T-cell (primary cell): ENCODE results near the gene FAF2. TPM values are rescaled to one million over a fixed set of nuclear protein-coding genes. Genes with fewer than 3 reads are reported as not detected.

Experiments used
- ATAC-seq, 4 experiments: fragments of 200-7000 bp in 3 of 4; fragments of 150-1000 bp in 1 of 4; cut with Tn5 transposase; replicated peaks in 1 of 4; 1 replicate in 3 of 4; 2 replicates in 1 of 4; pipeline ENCODE4 v1.10.0; 2021; ENCODE audit warnings: moderate library complexity in 3 of 4, mild to moderate bottlenecking in 2 of 4, moderate number of reproducible peaks in 1 of 4
- CTCF ChIA-PET, 2 donors: fragments of 300-600 bp; sonication (Branson Sonifier 250); formaldehyde crosslinking; loops; one replicate each; lab custom pipeline; 2022; ENCODE audit warnings: antibody characterized with exemption in 2 of 2; lab: Charles Lee
- POLR2A ChIA-PET, 2 donors: fragments of 300-600 bp; sonication (Branson Sonifier 250); formaldehyde crosslinking; loops; one replicate each; lab custom pipeline; 2022; ENCODE audit warnings: antibody characterized with exemption in 2 of 2; lab: Charles Lee
- DNase-seq, 35 experiments: peaks; one replicate each; pipeline versions ENCODE4 v3.0.0 to v3.0.0-alpha.2; 2013 to 2023
- H3K27ac ChIP-seq: one replicate; pipeline ENCODE4 v1.5.1; 2013; ENCODE audit warnings: low read length
- H3K27me3 ChIP-seq, 2 experiments: replicated peaks in 1 of 2; 1 replicate in 1 of 2; 2 replicates in 1 of 2; pipeline versions ENCODE4 v1.6.1 to v1.7.0; 2013; ENCODE audit warnings: low read length in 1 of 2, mixed read lengths in 1 of 2; ENCODE audit not compliant: control insufficient read depth in 2 of 2, insufficient read depth in 2 of 2; ENCODE audit errors: extremely low read depth in 1 of 2
- H3K36me3 ChIP-seq, 2 donors: 1 replicate in 1 of 2; 2 replicates in 1 of 2; pipeline versions ENCODE4 v1.6.1 to v1.7.0; 2013; ENCODE audit warnings: low read length in 1 of 2; ENCODE audit not compliant: control insufficient read depth in 2 of 2, insufficient read depth in 1 of 2; ENCODE audit errors: extremely low read depth in 1 of 2
- H3K4me1 ChIP-seq, 2 experiments: 1 replicate in 1 of 2; 2 replicates in 1 of 2; pipeline versions ENCODE4 v1.6.1 to v1.7.0; 2013; ENCODE audit warnings: low read length in 2 of 2, mixed read lengths in 1 of 2; ENCODE audit not compliant: insufficient read depth in 2 of 2, control insufficient read depth in 1 of 2; ENCODE audit errors: extremely low read depth in 1 of 2
- H3K4me3 ChIP-seq, 2 donors: 1 replicate in 1 of 2; 2 replicates in 1 of 2; pipeline versions ENCODE4 v1.5.1 to v1.7.0; 2013; ENCODE audit warnings: mild to moderate bottlenecking in 2 of 2, low read length in 1 of 2, moderate library complexity in 1 of 2; ENCODE audit not compliant: control insufficient read depth in 1 of 2; ENCODE audit errors: extremely low read depth in 1 of 2
- H3K9me3 ChIP-seq: 2 replicates; pipeline ENCODE4 v1.7.0; 2013
- H3K27ac Mint-ChIP-seq, 2 donors: one replicate each; pipeline ENCODE4 v1.8.0; 2020 to 2021; ENCODE audit warnings: mild to moderate bottlenecking in 2 of 2, mixed read lengths in 2 of 2
- H3K27me3 Mint-ChIP-seq, 2 donors: one replicate each; pipeline ENCODE4 v1.8.0; 2021 to 2022; ENCODE audit warnings: mixed read lengths in 2 of 2
- H3K36me3 Mint-ChIP-seq: one replicate; pipeline ENCODE4 v1.8.0; 2021; ENCODE audit warnings: mixed read lengths
- H3K4me1 Mint-ChIP-seq, 3 donors: one replicate each; pipeline ENCODE4 v1.8.0; 2020 to 2022; ENCODE audit warnings: mixed read lengths in 3 of 3, mild to moderate bottlenecking in 1 of 3
- H3K4me3 Mint-ChIP-seq, 3 donors: one replicate each; pipeline ENCODE4 v1.8.0; 2020 to 2022; ENCODE audit warnings: mild to moderate bottlenecking in 3 of 3, mixed read lengths in 3 of 3, moderate library complexity in 3 of 3
- H3K9me3 Mint-ChIP-seq, 3 donors: one replicate each; pipeline ENCODE4 v1.8.0; 2020 to 2022; ENCODE audit warnings: mixed read lengths in 3 of 3
- WGBS: methylation state at CpG from one replicate; pipeline ENCODE4 v1.1.5; 2013; ENCODE audit warnings: missing lambda C conversion rate; ENCODE audit not compliant: insufficient coverage; 5-methylcytosine and 5-hydroxymethylcytosine counted together
- total RNA-seq, 35 experiments: library from RNA in 6 of 35; stranded (reverse) in 6 of 35; fragments of 120-200 nt in 1 of 35; gene quantifications; one replicate each; pipeline versions ENCODE4 v1.2.1 to v1.2.4 and lab custom pipeline; 2013 to 2026

Gene FAF2
- total RNA-seq, 5 donors from 2014 or later (not counting 1 experiment from before 2014, with no cell fraction given) = 24.1 to 27.7 (median 26.2) TPM

- H3K27ac Mint-ChIP-seq = no peak overlapping the region
- no peak for DNase-seq
- peaks cover 44 to 52% (median 47%) of the 10 kb centered on the region in 3 donors for H3K4me1 Mint-ChIP-seq
These were observed 10.8 kb downstream of the FAF2 start for GRCh38 chr5:176458904-176459561.

GRCh38 chr5:176461349-176461748 is 13.2 kb downstream of the FAF2 start:
- H3K4me1 ChIP-seq = peaks cover 0 to 3% of the 10 kb centered on the region in 2 experiments
- Mint-ChIP-seq H3K9me3 (no peaks in the 10 kb centered on the region), H3K36me3 (peaks cover 17% of the 10 kb centered on the region), H3K4me1 (peaks cover 46 to 51% (median 46%) of the 10 kb centered on the region in 3 donors), H3K27me3 (no peaks in the 10 kb centered on the region), H3K4me3 (no peak overlapping the region), H3K27ac (no peak overlapping the region)
- H3K27me3 ChIP-seq = no peaks in the 10 kb centered on the region
- no peak for ATAC-seq
- H3K36me3 ChIP-seq = peaks cover 4 to 8% of the 10 kb centered on the region in 2 donors
- POLR2A ChIA-PET = interaction anchor here in 1 of 2 donors (0.6 kb wide), 1 partner anchor 190 kb away, joined by 3 read pairs; no protein-coding TSS in a partner anchor
- H3K9me3 ChIP-seq = no peaks in the 10 kb centered on the region
- H3K4me3 ChIP-seq = no peak overlapping the region
- CTCF ChIA-PET = interaction anchor here (0.6 kb wide), 2 partner anchors 12 to 223 kb away, joined by 4 to 7 read pairs; no protein-coding TSS in a partner anchor
- DNase-seq = no peak
- no CpG with 5 or more reads among the region's 2 CpGs for WGBS
- H3K27ac ChIP-seq = no peak overlapping the region

More at GRCh38 chr5:176458904-176459561, 10.8 kb downstream of the FAF2 start:
- Histone ChIP-seq H3K4me3 (no peak overlapping the region), H3K27ac (no peak overlapping the region), H3K9me3 (no peaks in the 10 kb centered on the region), H3K36me3 (peaks cover 0 to 4% of the 10 kb centered on the region in 2 donors), H3K4me1 (peaks cover 0 to 3% of the 10 kb centered on the region in 2 experiments), H3K27me3 (no peaks in the 10 kb centered on the region)
- Mint-ChIP-seq H3K36me3 (peaks cover 17% of the 10 kb centered on the region), H3K9me3 (no peaks in the 10 kb centered on the region), H3K4me3 (no peak overlapping the region), H3K27me3 (no peaks in the 10 kb centered on the region)
- POLR2A ChIA-PET = no interaction called here
- no peak for ATAC-seq
- CTCF ChIA-PET = interaction anchor here in 1 of 2 donors (0.7 kb wide), 1 partner anchor 32 kb away, joined by 4 read pairs; no protein-coding TSS in a partner anchor
- WGBS = no CpG with 5 or more reads among the region's 3 CpGs

- Mint-ChIP-seq H3K27me3 (no peaks in the 10 kb centered on the region), H3K36me3 (peaks cover 19% of the 10 kb centered on the region), H3K27ac (no peak overlapping the region), H3K4me3 (no peak overlapping the region), H3K9me3 (no peaks in the 10 kb centered on the region), H3K4me1 (peaks cover 38 to 46% (median 41%) of the 10 kb centered on the region in 3 donors)
- ChIA-PET CTCF (interaction anchor here in 1 of 2 donors (0.5 to 0.8 kb wide), 3 partner anchors 12 to 734 kb away, joined by 3 read pairs; no protein-coding TSS in a partner anchor), POLR2A (no interaction called here)
- no peak overlapping the region for H3K4me3 ChIP-seq
- WGBS = 100% methylated on average over 4 of the region's 7 CpGs
- no peaks in the 10 kb centered on the region for H3K27me3 ChIP-seq
- ATAC-seq (no peak), DNase-seq (no peak)
- no peaks in the 10 kb centered on the region for H3K9me3 ChIP-seq
- H3K4me1 ChIP-seq = peaks cover 0 to 3% of the 10 kb centered on the region in 2 experiments
- H3K36me3 ChIP-seq = peaks cover 4 to 12% of the 10 kb centered on the region in 2 donors
- no peak overlapping the region for H3K27ac ChIP-seq
These were observed 15.1 kb downstream of the FAF2 start for GRCh38 chr5:176463113-176463764.

GRCh38 chr5:176466245-176466871 is 18.2 kb downstream of the FAF2 start:
- Histone ChIP-seq H3K9me3 (no peaks in the 10 kb centered on the region), H3K4me1 (no peaks in the 10 kb centered on the region), H3K27me3 (no peaks in the 10 kb centered on the region), H3K36me3 (peaks cover 0 to 18% of the 10 kb centered on the region in 2 donors), H3K4me3 (no peak overlapping the region), H3K27ac (no peak overlapping the region)
- ATAC-seq = no peak
- Mint-ChIP-seq H3K9me3 (no peaks in the 10 kb centered on the region), H3K27ac (no peak overlapping the region), H3K4me1 (peaks cover 25 to 26% (median 25%) of the 10 kb centered on the region in 3 donors), H3K36me3 (peaks cover 19% of the 10 kb centered on the region), H3K4me3 (no peak overlapping the region), H3K27me3 (no peaks in the 10 kb centered on the region)
- DNase-seq = no peak
- no CpG with 5 or more reads among the region's 6 CpGs for WGBS
- ChIA-PET POLR2A (interaction anchor here in 1 of 2 donors (0.6 kb wide), 1 partner anchor 9 kb away, joined by 3 read pairs; no protein-coding TSS in a partner anchor), CTCF (interaction anchor here in 1 of 2 donors (1.6 kb wide), 1 partner anchor 18 kb away, joined by 5 read pairs; the partner anchor contains the start of gene FAF2)

GRCh38 chr5:176469296-176469695 is 21.1 kb downstream of the FAF2 start:
- Histone ChIP-seq H3K27me3 (no peaks in the 10 kb centered on the region), H3K27ac (no peak overlapping the region), H3K9me3 (no peaks in the 10 kb centered on the region), H3K4me1 (no peaks in the 10 kb centered on the region), H3K36me3 (peaks cover 0 to 21% of the 10 kb centered on the region in 2 donors), H3K4me3 (no peak overlapping the region)
- Mint-ChIP-seq H3K4me1 (peaks cover 28 to 30% (median 28%) of the 10 kb centered on the region in 3 donors), H3K4me3 (no peak overlapping the region), H3K27me3 (no peaks in the 10 kb centered on the region), H3K27ac (peak overlapping the region in 1 of 2 donors; percentile 12), H3K9me3 (peaks cover 3 to 4% (median 4%) of the 10 kb centered on the region in 3 donors), H3K36me3 (peaks cover 35% of the 10 kb centered on the region)
- CTCF ChIA-PET = no interaction called here
- ATAC-seq = no peak
- no peak for DNase-seq
- POLR2A ChIA-PET = no interaction called here
- WGBS = no CpG with 5 or more reads among the region's 1 CpG

- H3K4me1 Mint-ChIP-seq = peaks cover 30 to 35% (median 33%) of the 10 kb centered on the region in 3 donors
- H3K36me3 Mint-ChIP-seq = peaks cover 41% of the 10 kb centered on the region
- ChIA-PET POLR2A (no interaction called here), CTCF (no interaction called here)
- ATAC-seq (no peak), DNase-seq (no peak)
- no peaks in the 10 kb centered on the region for H3K27me3 Mint-ChIP-seq
- peaks cover 4 to 8% (median 6%) of the 10 kb centered on the region in 3 donors for H3K9me3 Mint-ChIP-seq
- Histone ChIP-seq H3K36me3 (peaks cover 0 to 20% of the 10 kb centered on the region in 2 donors), H3K4me1 (no peaks in the 10 kb centered on the region), H3K9me3 (no peaks in the 10 kb centered on the region), H3K27ac (no peak overlapping the region), H3K27me3 (no peaks in the 10 kb centered on the region), H3K4me3 (no peak overlapping the region)
- no CpG with 5 or more reads among the region's 4 CpGs for WGBS
- no peak overlapping the region for H3K4me3 Mint-ChIP-seq
- H3K27ac Mint-ChIP-seq = no peak overlapping the region
These were observed 22.4 kb downstream of the FAF2 start for GRCh38 chr5:176470539-176470938.
